Fibroblast of the aortic adventitia (primary cell): ENCODE results near the gene HSPA4. TPM values are rescaled to one million over a fixed set of nuclear protein-coding genes. Genes with fewer than 3 reads are reported as not detected.

ENCODE experiments used
- DNase-seq: peaks from one replicate; pipeline ENCODE4 v3.0.0-alpha.2; 2010; ENCODE audit warnings: low read depth
- H3K4me3 ChIP-seq: 2 replicates; pipeline ENCODE4 v1.5.1; 2011; ENCODE audit warnings: low read depth, mild to moderate bottlenecking, control low read depth, low read length, moderate library complexity
- CTCF ChIP-seq: IDR thresholded peaks from 2 replicates; pipeline ENCODE4 v1.5.1; 2011; ENCODE audit warnings: mild to moderate bottlenecking, low read length, control low read depth, inconsistent platforms; ENCODE audit not compliant: insufficient read depth
- total RNA-seq: library from RNA; depleted of rRNA; stranded (reverse); fragments of >200 nt; gene quantifications from 2 replicates; pipeline ENCODE4 v1.2.3, GENCODE V29; 2012; ENCODE audit warnings: low replicate concordance

HSPA4 gene
- total RNA-seq, 1 donor = 128 TPM

GRCh38 chr5:133051061-133051541, 712 bp upstream of the HSPA4 start:
- DNase-seq = no peak
- TF ChIP-seq CTCF = no peak
- peak overlapping the region; percentile 93 for H3K4me3 ChIP-seq

- peak; percentile 53 for DNase-seq
- no peak for TF ChIP-seq CTCF
- H3K4me3 ChIP-seq = peak overlapping the region; percentile 93
These were observed 733 bp downstream of the HSPA4 start for GRCh38 chr5:133052317-133053175.

GRCh38 chr5:133053448-133053847, 1.6 kb downstream of the HSPA4 start:
- TF ChIP-seq CTCF = no peak

DNA sequence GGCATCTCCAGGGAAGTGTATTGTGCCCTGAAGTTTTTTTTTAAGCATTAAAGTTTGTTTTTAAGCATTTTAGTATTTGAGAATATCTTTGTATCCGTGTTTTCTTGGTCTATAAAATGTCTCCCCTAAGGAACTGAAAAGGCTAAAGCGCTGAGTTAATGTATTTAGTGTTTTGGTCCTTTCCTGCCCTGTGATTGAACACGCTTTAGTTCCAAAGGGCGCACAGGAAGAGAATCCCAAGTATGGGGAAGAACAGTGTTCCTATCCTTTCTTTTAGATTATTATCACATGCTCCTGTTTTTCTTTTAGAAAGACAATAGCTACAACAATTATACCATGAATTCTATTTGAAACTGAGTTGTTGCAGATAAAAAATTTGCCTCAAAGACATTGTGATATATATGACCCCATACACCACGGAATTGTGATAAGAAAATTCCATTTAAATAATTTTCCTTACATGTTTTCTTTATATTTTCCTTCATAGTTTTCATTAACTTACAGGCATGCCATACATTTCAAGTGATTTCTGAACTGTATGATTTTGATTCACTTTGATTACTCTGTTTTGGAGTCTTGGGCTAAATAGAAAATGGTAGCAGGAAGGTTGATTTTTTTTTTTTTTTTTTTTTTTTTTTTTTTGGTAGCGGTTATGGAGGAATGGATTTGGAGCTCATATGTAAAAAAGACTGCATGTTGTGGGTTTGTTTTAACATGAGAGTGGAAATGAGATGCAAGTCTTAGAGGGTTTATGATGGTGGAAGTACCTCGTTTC, 3.1 kb downstream of the HSPA4 start:
- no peak for TF ChIP-seq CTCF
- no peak overlapping the region for H3K4me3 ChIP-seq
- no peak for DNase-seq

More at GRCh38 chr5:133053448-133053847, 1.6 kb downstream of the HSPA4 start:
- no peak for DNase-seq
- H3K4me3 ChIP-seq = peak overlapping the region; percentile 93

- DNase-seq = no peak
- no peak overlapping the region for H3K4me3 ChIP-seq
- no peak for TF ChIP-seq CTCF
These were observed 5.1 kb downstream of the HSPA4 start for GRCh38 chr5:133056891-133057290.

GRCh38 chr5:133059621-133060020, 7.8 kb downstream of the HSPA4 start:
- no peak overlapping the region for H3K4me3 ChIP-seq
- DNase-seq = no peak
- no peak for TF ChIP-seq CTCF
